NCI-H2196 (cell line): ENCODE measurements around the gene SYNC.

Source experiments
- DNase-seq: peaks from one replicate; lab custom pipeline; 2025; ENCODE audit not compliant: unreplicated experiment; lab: John Stamatoyannopoulos, UW

Gene SYNC

DNA sequence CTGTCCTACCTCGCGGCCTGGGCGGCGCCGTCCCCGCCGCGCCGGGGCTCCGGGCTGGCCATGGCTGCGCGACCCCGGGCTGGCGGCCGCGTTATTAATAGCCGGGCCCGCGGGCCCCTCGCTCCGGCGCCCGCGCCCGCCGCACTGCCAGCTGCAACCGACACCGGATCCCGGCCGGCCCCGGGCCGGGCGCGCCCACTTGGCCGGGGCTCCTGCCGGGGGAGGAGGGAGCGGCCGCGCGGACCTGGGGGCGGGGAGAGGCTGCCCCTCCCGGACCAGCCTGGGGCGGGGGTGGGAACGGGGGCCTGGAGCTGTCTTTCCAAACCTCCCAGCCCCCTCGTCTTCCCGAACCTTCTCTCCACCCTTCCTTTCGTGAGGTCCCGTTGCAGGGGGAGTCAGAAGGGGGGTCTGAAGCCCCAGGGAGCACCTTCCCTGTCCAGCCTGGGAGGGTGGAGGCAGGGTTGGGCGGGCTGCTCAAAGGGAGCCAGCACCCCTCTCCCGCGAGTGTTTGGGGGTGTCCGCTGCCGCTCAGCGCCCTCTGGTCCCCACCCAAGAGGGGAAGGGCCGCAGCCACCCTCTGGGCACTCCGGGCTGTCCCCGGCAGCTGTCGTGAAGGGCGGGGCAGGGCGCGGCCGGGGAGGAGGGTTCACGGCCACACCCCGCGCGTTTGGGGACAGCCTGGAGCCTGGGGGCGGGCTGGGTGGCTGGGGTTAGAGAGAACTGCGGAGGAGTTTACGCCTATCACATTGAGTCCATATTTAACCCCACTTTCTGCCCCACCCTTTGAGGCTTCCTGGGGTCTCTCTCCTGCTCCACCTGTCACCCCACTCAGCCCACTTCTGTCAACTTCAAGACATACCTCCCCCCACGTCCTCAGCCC is at the start of gene SYNC:
Gene SYNC, minus strand, starts transcription at position 172 of the 880 bp plus-strand sequence. Its CDS starts 110 bp downstream, at position 62.
- no peak for DNase-seq

DNA sequence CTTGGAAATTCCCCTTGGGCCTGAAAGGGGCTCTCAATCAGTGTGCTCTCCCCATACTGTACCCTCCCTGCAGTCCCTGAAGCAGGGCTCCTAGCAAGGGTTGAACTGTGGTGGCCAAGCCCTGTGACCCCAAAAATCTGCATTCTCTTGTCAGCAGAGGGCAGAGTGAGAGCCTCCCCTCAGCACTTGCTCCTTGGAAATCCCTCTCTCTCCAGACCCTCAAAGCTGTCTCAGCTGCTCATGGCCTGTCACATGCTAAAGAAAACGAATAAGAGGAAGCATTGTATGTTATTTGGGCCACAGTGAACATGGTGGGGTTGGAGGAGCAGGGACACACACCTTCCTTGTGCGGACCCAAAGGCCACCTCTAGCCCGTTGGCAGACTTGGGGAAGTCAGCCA is 47.2 kb upstream of the SYNC start:
- DNase-seq = no peak

DNA sequence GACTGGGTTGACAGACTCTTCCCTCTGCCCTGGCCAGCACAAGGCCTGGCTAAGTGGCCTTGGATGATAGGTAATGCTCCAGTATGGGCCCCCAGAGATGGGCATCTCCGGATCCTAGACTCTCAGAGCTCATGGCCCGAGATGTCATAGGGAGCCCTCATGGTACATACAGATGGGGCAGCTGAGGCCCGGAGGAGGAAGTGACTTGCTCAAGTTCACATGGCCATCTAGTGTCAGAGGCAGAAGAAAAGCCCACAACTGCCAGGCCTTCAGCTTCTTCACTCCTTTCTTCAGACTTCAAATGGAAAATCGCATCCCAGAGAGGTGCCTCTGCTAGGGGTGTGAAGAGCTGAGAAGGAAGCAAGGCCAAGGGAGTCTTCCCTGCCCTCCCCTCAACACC is 46.8 kb upstream of the SYNC start:
- no peak for DNase-seq

DNA sequence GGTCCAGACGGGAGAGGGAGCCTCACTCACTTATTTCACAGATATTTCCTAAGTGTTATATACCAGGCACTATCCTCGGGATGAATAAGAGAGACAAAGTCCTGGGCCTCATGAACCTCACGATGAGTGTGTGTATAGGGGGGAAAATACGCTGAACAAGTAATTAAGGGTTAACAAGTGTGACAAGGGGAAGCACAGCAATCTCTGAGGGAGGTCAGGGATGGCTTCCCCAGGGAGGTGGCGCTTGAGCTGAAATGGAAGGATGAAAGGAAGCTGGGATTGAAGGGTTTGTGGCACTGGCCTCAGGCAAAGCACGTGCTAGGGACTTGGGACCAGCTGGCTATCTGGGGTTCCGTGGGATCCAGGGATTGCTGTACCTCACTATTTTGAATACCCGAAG is 46.4 kb upstream of the SYNC start:
- DNase-seq = no peak

DNA sequence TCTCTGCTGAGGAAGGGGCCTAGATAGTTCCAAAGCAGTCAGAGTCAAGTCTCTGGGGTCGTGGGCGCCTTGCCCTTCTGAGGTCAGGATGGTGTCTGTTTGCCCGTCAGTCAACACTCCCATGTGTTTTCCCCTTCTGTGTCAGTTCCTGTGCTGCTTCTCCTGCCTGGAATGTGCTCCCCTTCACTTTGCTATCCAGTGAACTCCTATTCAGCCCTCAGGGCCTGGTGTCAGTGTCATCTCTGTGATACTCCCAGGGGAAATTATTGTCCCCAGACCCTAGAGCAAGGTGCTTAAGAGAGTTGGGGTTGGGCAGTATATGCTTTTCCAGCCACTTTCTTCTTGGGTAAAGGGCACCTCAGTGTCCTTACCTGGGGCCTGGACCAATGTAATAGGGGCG is 45.8 kb upstream of the SYNC start:
- DNase-seq = no peak

DNA sequence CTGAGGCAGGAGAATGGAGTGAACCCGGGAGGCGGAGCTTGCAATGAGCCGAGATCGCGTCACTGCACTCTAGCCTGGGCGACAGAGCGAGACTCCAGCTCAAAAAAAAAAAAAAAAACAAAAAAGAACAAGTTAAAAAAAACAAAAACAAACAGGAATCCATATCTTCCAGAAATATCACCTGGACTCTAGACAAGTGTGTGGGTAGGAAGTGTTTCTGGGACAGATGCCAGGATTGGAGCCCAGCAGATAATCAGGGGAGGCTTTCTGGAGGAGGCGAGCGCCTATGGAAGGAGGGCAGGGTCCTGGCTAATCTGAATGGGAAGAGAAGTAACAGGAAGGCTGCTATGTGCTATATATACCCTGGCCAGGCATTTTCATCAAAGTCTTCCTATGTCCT is 43.6 kb upstream of the SYNC start:
- no peak for DNase-seq

DNA sequence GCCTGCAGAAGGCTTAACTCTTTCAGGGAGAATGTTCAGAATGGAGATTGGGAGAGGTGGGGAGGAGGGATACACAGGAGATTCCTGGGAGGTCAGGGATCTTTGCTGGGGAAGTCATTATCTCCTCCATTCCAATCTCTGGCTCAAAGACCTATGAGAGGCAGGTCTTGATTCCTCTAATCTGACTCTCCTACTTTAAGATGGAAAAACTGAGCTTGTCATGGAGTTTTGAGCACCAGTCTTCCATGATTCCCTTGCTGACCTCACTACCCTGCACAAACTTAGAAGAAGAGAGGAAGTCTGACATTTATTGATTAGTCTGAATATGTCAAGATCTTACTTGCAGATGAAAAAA is 41.5 kb upstream of the SYNC start:
- no peak for DNase-seq

DNA sequence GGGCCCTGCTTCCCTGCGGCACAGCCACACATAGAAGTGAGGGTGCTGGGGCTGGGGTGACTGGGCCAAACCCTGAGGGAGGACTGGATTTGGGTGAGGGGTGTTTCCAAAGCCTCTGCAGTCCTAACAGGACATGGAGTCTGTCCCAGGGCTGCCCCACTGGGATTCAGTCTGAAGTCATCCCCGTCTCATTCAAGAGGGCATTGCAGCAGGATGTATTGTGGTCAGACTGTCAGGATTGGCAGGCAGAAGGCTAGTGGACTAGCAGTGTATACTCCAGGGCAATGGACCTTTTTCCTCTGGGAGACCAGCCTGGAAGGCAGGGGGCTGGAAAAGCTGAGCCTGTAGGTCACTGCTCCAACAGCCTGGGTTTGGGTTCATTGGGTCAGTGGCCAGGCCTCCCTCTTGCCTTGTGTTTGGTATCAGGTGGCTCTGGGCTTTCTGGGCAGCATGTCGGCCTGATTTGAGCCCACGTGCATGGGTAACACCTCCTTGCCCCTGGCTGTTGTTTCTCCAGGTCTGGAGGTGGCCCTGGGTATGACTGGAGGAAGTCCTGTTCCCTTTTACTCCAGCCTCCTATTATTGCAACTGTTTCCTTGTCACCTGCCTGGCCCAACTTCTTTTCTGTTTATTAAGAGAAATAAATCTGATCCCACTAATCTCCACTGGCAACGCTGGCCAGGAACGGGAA is 41.0 kb upstream of the SYNC start:
- DNase-seq = no peak

DNA sequence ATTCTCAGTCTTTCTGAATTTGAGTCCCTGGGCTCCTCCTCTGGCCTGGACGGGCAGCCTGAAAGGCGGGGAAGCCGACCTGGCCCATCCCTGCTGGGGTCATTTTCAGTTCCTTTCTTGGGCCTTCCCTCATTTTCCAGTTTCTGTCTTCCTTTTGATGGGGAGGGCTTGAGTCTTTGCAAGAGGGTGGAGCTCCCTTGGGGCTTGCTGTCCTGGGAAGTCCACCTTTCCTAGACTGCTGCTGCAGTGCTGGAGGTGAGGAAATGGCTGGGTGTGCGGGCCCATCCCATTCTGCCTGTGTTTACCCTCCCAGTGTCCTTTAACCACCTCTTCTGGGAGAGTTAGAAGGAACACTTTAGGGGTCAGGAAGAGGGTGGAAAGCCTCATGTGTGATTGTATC is 40.4 kb upstream of the SYNC start:
- no peak for DNase-seq

DNA sequence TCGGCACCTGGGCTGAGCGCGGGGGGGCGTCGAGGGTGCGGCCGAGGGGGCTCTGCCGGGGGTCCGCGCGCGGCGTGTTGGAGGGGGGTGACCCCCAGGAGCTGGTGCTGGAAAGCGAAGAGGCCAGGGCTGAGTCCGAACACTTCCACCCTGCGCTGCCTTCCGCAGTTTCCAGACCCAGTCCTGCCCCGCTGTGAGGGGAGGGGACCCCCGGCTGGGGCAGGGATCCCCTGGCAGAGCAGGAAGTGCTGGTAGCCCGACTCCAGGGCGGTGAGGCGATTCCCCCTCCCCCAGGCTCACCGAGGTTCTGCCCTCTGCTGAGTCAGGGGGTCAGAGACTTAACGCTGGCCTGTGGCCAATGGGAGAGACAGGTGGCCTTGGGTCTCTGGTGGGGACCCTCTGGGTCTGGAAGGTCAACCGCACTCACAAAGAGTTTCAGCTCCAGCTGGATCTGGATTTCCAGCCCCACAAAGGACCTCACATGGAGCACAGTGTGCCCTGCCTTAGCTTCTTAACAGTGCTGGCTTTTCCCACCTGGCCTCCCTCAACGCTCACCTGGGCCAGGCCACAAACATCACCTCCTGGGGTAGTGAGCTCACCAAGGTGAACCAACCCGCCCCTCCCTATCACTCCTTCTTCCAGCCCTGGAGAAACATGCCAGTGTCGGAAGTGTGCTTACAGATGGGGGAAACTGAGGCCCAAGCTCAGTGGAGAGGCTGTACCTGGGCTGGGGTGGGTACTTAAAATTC is 39.8 kb upstream of the SYNC start:
- DNase-seq = no peak

DNA sequence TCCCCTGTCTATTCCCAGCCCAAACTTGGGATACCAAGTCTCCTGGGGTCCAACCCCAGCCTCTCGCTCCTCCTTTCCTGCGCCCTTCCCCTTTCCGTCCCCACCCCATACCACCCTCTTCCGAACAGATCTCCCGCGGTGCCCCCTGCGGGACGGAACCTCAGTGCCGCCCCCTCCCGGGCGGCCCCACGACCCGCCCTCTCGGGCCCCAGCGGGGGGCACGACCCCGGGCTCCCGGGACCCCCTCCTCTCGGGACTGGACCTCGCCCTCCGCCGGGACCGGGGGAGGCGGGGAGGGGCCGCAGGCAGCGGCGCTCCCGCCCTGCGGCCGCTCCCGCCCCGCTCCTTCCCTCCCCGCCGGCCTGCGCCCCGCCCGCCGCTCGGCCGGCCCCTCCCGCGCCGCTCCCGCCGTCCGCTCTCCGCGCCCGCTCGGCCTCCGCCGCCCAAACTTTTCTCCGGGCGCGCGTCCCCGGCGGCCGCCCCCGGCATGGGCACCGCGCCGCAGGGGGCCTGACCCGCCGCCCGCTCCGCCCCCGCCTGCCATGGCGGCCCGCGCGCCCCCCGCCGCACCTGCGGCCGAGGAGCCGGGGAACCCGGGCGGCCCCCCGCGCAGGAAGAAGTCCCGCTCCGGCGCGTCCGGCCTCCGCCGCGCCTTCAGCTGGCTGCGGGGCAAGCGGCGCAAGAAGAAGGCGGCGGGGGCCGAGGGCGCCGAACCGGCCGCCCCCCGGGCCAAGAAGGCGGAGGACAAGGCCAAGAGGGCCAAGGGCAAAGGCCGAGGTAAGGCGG is 39.0 kb upstream of the SYNC start:
- peak; percentile 31 for DNase-seq

DNA sequence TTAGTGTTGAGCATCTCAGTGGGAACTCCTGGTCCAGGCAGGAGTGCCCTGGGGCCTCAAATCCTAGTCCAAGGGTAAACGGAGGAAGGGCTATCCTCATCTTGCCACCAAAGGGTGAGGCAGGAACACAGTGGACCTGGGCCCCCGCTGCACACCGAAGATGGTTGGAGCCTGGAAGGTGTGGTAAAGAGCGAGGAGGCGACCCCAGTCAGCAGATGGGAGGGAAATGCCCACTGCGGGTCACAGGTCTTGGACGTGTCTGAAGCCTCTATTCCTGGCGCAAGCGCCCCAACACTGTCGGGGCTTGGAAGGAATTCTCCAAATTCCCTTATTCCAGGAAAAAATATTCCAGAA is 38.5 kb upstream of the SYNC start:
- DNase-seq = no peak

DNA sequence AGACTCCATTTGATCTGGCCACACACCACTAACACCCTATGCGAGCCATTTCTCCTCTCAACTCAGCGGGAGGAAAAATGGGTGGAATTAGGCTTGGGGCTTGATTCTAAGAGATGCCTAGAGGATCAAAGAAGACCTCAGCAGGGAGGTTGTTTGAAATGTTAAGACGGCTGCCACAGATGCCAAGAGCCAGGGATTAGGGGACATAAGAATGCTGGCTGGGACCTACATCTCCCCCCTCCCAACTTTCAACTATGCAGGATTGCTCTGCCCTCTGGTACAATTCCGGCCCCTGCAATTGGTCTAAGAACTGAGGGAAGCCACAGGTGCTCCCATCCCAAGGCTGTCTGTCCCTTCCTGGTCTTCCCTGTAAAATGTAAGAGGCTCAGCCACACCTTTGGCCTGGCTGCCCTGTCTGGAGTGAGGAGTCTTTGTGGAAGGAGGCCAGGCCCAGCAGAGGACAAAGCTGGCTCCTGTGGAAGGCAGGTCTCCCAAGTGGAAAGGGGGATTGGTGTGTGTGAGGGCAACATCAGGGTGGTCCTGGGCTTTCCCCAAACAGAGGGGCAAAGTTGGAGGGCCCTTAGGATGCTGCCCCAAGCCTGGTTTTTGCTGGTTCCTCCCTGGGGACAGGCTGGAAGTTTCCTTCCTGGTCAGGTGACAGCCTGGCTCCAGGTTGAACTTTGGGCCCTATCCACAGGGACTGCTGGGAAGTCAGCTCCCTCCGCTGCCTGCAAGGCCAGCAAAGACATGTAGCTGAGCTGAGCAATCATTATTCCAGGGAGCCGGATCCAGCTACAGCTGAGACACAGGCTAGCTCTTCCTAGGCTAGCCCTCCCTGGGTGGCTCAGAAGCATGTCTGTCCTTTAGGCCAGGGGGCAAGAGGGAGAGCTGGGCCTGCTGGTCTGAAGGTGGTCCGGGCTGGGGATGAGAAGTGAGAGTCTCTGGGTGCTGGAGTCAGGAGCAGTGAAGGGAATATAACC is 34.5 kb upstream of the SYNC start:
- no peak for DNase-seq

DNA sequence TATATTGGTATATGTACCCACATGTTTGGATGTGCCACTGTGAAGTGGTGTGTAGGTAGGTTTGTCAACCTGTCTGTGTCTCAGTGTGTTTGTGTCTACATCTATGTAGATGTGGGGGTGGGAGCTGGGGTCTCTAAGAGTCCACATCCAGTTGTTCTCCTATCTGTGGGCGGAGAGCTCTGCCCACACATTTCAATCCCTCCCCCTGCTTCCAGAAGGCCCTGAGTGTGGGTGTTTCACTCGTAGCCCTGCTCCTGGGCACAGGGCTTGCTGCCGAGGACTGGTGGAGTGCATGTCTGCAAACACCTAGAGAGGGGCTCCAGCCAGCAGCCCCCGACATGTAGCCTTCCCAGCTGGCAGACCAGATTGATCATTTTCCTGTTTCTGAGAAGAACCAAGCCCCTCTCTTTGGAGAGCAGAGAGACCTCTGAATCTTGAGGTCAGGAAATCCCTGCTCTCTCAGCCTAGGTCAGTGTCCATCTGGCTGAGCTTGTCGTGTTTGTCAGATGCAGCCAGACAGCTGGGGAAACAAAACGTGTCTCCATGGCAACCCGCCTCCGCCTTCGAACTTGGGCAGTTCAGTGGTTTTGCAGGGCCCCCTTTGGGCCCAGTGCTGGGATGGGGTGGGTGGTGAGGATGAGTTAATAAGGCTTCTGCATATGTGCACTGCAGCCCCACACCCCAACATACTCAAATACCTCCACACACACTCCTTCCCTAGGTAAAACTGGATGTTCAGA is 31.2 kb upstream of the SYNC start:
- DNase-seq = no peak

DNA sequence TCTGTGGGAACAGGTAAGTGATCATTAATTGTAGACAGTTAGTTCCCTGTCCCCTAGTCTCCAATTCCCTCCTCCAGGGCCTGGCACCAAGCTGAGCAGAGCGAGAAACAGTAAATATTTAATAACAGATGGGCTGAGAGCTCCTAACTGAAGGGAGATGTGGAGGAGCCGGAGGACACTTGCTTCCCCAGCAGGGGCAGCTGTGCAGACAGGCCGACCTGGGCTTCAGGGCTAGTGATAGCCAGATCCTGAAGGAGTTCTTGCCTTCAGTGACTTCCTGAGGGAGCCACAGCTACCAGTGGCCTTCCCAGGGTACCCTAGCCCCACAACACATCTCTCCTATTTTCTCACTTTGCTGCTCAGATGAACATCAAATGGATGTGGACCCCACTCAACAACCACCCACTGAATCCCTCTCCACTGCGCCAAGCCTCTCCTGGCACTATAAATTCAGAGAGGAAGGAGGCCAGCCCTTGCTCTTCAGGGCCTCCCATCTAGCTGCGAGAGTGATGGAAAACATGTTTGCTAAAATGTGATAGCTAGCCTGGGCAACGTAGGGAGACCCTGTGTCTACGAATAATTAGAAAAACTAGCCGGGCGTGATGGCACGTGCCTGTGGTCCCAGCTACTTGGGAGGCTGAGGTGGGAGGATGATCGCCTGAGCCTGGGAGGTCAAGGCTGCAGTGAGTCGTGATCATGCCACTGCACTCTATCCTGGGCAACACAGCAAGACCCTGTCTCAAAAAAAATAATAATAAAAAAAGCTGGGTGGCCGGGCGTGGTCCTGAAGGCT is 26.9 kb upstream of the SYNC start:
- DNase-seq = no peak

DNA sequence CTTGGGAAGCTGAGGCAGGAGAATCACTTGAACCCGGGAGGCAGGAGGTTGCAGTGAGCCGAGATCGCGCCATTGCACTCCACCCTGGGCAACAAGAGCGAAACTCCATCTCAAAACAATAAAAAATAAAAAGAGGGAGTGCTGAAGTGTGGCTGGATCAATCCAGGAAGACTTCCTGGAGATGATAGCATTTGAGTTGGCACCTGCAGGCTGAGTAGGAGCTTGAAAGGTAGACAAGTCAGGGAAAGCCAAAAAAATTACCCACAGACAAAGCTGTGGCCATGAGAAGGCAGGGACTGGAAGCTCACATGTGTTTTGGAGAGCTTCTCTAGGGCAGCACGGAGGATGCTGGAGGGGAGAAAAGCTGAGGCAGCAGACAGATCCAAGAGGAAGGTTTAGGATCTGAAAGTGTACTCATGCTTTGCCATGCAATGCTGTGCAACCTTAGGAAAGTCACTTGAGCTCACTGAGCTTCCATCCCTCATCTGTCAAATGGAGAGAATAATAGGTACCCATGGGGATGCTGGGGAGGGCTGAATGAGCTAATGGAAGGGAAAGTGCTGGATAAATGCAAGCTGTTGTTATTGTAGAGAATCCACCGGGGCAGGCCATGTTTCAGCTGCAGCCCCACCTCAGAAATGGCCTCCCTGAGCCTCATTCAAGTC is 26.0 kb upstream of the SYNC start:
- no peak for DNase-seq

DNA sequence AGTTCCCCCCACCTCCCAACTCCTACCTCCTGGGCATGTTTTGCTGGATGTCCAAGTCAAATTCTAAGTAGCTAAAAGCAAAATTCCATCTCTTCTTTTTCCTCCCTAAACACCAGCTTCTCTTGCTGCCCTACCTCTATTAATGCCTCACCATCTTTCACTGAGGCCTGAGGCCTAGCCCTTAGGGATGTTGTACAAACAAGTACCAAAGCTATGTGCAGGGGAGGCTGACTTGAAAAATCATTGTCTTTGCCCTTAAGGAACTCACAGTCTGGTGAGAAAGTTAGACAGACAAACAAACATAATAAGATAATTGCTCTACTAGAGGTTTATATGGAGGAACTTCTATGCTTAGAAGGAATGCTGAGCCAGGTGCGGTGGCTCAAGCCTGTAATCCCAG is 25.3 kb upstream of the SYNC start:
- DNase-seq = no peak

DNA sequence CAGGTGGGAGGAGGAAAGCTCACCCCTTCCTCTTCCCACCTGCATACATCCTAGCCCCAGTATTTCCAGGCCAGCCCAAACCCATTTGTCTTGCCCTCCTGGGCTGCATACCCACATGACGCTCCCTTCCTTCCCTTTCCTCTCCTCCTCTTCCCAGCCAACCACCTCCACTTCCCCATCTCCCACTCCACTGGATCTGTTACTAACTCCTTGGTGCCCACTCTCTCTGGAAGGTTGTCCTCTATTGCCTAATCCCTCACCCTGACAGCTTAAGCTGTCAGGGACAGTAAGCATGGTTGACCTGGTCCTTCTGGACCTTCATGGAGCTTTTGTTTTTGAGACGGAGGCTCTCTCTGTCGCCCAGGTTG is 23.0 kb upstream of the SYNC start:
- DNase-seq = no peak
